ENCODE results near the gene PCDHGB2. TPM values are rescaled to one million over a fixed set of nuclear protein-coding genes. Genes with fewer than 3 reads are reported as not detected.
"Not testable (repeated sequence)": the region's sequence is repeated elsewhere in the genome, so short reads cannot be mapped to it uniquely, and the experiment has no call there.

The PCDHGB2 gene
- total and polyA plus RNA-seq, 2 experiments from 2014 or later, result 1.2 to 5.8 TPM

DNA sequence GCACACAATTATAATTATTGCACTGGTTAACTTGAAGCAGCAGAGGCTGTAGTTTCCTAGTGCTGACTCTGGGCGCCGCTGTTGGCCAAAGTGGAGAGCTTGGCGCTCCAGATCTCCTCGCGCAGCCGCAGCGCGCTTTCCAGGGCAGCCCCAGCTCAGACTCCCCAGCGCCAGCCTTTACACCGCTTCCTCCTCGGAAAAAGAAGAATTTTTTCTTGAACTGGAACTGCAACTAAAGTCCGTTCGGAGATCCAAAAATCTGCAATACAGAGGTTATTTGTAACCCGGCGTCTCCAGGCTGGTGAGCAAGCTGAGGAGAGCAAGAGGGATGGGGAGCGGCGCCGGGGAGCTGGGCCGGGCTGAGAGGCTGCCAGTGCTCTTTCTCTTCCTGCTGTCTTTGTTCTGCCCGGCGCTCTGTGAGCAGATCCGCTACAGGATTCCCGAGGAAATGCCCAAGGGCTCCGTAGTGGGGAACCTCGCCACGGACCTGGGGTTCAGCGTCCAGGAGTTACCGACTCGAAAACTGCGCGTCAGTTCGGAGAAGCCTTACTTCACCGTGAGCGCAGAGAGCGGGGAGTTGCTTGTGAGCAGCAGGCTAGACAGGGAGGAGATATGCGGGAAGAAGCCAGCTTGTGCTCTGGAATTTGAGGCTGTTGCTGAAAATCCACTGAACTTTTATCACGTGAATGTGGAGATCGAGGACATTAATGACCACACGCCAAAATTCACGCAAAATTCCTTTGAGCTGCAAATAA is 27.9 kb downstream of the PCDHGB2 start, which contains the start of gene PCDHGB4:
Gene PCDHGB4 (plus strand): TSS at position 142 of the 755 bp plus-strand sequence. CDS start 187 bp downstream, at position 329.
- peak; percentile 92 for ATAC-seq
- not testable (repeated sequence) for H3K27me3 ChIP-seq (ENCODE audit: insufficient read depth); H3K4me1 Mint-ChIP-seq; H3K27ac Mint-ChIP-seq; H3F3A ChIP-seq (replicated peaks; ENCODE audit: low read depth); H3K36me3 ChIP-seq (ENCODE audit: insufficient read depth); H3K27ac ChIP-seq (ENCODE audit: low read depth); H3K27me3 Mint-ChIP-seq (ENCODE audit: insufficient read depth, low read depth, poor library complexity); H3K9me2 ChIP-seq (ENCODE audit: insufficient read depth); H3K79me2 ChIP-seq (replicated peaks; ENCODE audit: insufficient read depth); H2AFZ ChIP-seq; H4K20me1 ChIP-seq (replicated peaks; ENCODE audit: insufficient read depth); H3K4me1 ChIP-seq (ENCODE audit: insufficient read depth)
- Histone ChIP-seq H3K4me3 (peak within 1 kb of the TSS; percentile 52), H3K4me2 (peak within 1 kb of the TSS; percentile 67)
- TF ChIP-seq, protein P1, sequence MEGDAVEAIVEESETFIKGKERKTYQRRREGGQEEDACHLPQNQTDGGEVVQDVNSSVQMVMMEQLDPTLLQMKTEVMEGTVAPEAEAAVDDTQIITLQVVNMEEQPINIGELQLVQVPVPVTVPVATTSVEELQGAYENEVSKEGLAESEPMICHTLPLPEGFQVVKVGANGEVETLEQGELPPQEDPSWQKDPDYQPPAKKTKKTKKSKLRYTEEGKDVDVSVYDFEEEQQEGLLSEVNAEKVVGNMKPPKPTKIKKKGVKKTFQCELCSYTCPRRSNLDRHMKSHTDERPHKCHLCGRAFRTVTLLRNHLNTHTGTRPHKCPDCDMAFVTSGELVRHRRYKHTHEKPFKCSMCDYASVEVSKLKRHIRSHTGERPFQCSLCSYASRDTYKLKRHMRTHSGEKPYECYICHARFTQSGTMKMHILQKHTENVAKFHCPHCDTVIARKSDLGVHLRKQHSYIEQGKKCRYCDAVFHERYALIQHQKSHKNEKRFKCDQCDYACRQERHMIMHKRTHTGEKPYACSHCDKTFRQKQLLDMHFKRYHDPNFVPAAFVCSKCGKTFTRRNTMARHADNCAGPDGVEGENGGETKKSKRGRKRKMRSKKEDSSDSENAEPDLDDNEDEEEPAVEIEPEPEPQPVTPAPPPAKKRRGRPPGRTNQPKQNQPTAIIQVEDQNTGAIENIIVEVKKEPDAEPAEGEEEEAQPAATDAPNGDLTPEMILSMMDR (conservative IDR thresholded peaks at IDR 0.05; ENCODE audit: low read depth in 2 of 2), result peak; percentile 72 to 75
- TF ChIP-seq POLR2AphosphoS5 (IDR thresholded peaks at IDR 0.05; ENCODE audit: low read depth), result peak; percentile 14; the same call in 1 of the 2 replicates
- Mint-ChIP-seq H3K9me3 (peaks cover 89% of the 10 kb centered on the region), H3K4me3 (peak within 1 kb of the TSS; percentile 72), H3K36me3 (ENCODE audit: low read depth) (peaks cover 74% of the 10 kb centered on the region)
- peak; percentile 81 for DNase-seq (ENCODE audit: low spot score)

DNA sequence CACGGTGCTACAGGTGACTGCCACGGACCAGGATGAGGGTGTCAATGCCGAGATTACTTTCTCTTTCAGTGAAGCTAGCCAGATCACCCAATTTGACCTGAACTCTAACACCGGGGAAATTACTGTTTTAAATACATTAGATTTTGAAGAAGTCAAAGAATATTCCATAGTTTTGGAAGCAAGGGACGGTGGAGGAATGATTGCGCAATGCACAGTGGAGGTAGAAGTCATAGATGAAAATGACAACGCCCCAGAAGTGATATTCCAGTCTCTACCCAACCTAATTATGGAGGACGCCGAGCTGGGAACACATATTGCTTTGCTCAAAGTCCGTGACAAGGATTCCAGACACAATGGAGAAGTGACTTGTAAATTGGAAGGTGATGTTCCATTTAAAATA is 28.9 kb downstream of the PCDHGB2 start:
- Histone ChIP-seq H3F3A (replicated peaks; ENCODE audit: low read depth) (no peaks in the 10 kb centered on the region), H4K20me1 (replicated peaks; ENCODE audit: insufficient read depth) (no peaks in the 10 kb centered on the region), H3K4me3 (no peak overlapping the region), H3K4me2 (no peak overlapping the region), H3K27ac (ENCODE audit: low read depth) (no peak overlapping the region), H3K27me3 (ENCODE audit: insufficient read depth) (peaks cover 7% of the 10 kb centered on the region; the same call in 1 of the 2 replicates), H3K9me2 (ENCODE audit: insufficient read depth) (no peaks in the 10 kb centered on the region), H3K79me2 (replicated peaks; ENCODE audit: insufficient read depth) (0 out of 2 replicates have a peak, but pooled peaks cover 5% of the 10 kb centered on the region), H3K36me3 (ENCODE audit: insufficient read depth) (peaks cover 7% of the 10 kb centered on the region; the same call in 1 of the 2 replicates), H3K4me1 (ENCODE audit: insufficient read depth) (0 out of 2 replicates have a peak, but pooled peaks cover 5% of the 10 kb centered on the region), H2AFZ (no peak overlapping the region)
- ATAC-seq (no peak), DNase-seq (ENCODE audit: low spot score) (no peak)
- Mint-ChIP-seq H3K36me3 (ENCODE audit: low read depth) (peaks cover 74% of the 10 kb centered on the region), H3K4me1 (no peaks in the 10 kb centered on the region; the same call in 2 of the 3 replicates), H3K27me3 (ENCODE audit: insufficient read depth, low read depth, poor library complexity) (peaks cover 6% of the 10 kb centered on the region), H3K4me3 (peak overlapping the region; percentile 11; the same call in 1 of the 3 replicates), H3K9me3 (peaks cover 89% of the 10 kb centered on the region), H3K27ac (no peak overlapping the region)
- no peak for TF ChIP-seq NANOG (IDR thresholded peaks at IDR 0.05; ENCODE audit: borderline replicate concordance)
- no peak for TF ChIP-seq EZH2phosphoT487 (IDR thresholded peaks at IDR 0.05; ENCODE audit: unreplicated experiment)
- TF ChIP-seq JUNB (IDR thresholded peaks at IDR 0.05; ENCODE audit: unreplicated experiment), result no peak
- TF ChIP-seq POLR2AphosphoS5 (IDR thresholded peaks at IDR 0.05; ENCODE audit: low read depth), result no peak
- TF ChIP-seq, protein P2, sequence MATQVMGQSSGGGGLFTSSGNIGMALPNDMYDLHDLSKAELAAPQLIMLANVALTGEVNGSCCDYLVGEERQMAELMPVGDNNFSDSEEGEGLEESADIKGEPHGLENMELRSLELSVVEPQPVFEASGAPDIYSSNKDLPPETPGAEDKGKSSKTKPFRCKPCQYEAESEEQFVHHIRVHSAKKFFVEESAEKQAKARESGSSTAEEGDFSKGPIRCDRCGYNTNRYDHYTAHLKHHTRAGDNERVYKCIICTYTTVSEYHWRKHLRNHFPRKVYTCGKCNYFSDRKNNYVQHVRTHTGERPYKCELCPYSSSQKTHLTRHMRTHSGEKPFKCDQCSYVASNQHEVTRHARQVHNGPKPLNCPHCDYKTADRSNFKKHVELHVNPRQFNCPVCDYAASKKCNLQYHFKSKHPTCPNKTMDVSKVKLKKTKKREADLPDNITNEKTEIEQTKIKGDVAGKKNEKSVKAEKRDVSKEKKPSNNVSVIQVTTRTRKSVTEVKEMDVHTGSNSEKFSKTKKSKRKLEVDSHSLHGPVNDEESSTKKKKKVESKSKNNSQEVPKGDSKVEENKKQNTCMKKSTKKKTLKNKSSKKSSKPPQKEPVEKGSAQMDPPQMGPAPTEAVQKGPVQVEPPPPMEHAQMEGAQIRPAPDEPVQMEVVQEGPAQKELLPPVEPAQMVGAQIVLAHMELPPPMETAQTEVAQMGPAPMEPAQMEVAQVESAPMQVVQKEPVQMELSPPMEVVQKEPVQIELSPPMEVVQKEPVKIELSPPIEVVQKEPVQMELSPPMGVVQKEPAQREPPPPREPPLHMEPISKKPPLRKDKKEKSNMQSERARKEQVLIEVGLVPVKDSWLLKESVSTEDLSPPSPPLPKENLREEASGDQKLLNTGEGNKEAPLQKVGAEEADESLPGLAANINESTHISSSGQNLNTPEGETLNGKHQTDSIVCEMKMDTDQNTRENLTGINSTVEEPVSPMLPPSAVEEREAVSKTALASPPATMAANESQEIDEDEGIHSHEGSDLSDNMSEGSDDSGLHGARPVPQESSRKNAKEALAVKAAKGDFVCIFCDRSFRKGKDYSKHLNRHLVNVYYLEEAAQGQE (IDR thresholded peaks at IDR 0.05; ENCODE audit: unreplicated experiment), result no peak
- TF ChIP-seq ZNF331 (CRISPR knock-in tag; IDR thresholded peaks at IDR 0.05; ENCODE audit: low read depth), result no peak
- TF ChIP-seq, protein P1 (conservative IDR thresholded peaks at IDR 0.05; ENCODE audit: low read depth in 2 of 2), result no peak

Data from GM23338 (cell line).